Activated CD8-positive, alpha-beta memory T cell treated with anti-CD3 and anti-CD28 coated beads for 1 hour (primary cell): ENCODE results near the gene INTS3.
A peak's percentile ranks its signal among the peaks of the same experiment; 100 is the strongest.
"Not testable (repeated sequence)": the region's sequence is repeated elsewhere in the genome, so short reads cannot be mapped to it uniquely, and the experiment has no call there.

Source experiments
- DNase-seq, 2 donors: peaks; one replicate each; pipeline ENCODE4 v3.0.0-alpha.2; 2020; ENCODE audit warnings: low read depth in 1 of 2; ENCODE audit errors: extremely low read depth in 1 of 2

INTS3 gene

DNA sequence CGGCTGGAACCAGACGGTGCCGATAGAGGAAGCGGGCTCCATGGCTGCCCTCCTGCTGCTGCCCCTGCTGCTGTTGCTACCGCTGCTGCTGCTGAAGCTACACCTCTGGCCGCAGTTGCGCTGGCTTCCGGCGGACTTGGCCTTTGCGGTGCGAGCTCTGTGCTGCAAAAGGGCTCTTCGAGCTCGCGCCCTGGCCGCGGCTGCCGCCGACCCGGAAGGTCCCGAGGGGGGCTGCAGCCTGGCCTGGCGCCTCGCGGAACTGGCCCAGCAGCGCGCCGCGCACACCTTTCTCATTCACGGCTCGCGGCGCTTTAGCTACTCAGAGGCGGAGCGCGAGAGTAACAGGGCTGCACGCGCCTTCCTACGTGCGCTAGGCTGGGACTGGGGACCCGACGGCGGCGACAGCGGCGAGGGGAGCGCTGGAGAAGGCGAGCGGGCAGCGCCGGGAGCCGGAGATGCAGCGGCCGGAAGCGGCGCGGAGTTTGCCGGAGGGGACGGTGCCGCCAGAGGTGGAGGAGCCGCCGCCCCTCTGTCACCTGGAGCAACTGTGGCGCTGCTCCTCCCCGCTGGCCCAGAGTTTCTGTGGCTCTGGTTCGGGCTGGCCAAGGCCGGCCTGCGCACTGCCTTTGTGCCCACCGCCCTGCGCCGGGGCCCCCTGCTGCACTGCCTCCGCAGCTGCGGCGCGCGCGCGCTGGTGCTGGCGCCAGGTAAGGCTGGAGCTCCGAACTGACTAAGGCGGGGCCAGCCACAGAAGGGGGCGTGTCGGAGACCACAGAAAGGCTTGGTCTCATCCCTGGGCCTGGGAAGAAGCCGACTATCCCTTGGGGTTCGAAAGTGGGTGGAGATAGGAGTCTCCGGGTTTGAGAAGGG, 47.8 kb downstream of the INTS3 start:
- DNase-seq, result peak in 1 of 2 donors; percentile 55

GRCh38 chr1:153776352-153776751, 48.5 kb downstream of the INTS3 start:
- DNase-seq, result no peak

DNA sequence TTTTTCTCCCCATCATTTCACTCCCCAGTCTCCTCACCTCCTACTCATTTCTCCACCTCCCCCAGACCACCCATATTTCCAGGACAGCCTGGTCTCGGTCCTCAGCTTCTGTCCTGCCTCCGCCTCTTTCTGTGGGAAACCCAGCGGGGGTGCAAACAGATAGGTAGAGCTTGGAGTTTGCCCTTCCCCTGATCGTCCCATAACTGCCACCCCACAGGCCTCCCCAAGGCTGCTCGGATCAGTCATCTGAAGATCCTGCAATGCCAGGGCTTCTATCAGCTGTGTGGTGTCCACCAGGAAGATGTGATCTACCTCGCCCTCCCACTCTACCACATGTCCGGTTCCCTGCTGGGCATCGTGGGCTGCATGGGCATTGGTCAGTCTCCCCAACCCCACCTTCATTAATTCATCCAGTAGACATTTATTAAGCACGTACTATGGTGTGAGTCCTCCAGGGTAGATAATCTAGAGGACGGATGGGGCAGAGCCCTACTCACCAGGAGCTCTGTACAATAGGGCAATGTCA, 49.1 kb downstream of the INTS3 start:
- no peak for DNase-seq

DNA sequence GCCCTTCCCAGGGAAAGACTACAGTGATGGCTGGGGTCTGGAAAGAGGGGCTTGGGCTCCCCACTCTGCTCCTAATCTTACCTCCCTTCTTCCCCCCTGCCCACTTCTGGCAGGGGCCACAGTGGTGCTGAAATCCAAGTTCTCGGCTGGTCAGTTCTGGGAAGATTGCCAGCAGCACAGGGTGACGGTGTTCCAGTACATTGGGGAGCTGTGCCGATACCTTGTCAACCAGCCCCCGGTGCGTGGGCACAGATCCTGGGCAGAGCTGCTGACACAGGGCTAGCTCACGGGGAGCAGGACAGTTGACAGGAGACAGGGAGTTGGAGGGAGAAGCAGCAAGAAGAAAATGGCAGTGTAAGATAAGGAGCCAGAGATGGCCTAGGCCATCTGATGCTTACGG, 49.8 kb downstream of the INTS3 start:
- no peak for DNase-seq

DNA sequence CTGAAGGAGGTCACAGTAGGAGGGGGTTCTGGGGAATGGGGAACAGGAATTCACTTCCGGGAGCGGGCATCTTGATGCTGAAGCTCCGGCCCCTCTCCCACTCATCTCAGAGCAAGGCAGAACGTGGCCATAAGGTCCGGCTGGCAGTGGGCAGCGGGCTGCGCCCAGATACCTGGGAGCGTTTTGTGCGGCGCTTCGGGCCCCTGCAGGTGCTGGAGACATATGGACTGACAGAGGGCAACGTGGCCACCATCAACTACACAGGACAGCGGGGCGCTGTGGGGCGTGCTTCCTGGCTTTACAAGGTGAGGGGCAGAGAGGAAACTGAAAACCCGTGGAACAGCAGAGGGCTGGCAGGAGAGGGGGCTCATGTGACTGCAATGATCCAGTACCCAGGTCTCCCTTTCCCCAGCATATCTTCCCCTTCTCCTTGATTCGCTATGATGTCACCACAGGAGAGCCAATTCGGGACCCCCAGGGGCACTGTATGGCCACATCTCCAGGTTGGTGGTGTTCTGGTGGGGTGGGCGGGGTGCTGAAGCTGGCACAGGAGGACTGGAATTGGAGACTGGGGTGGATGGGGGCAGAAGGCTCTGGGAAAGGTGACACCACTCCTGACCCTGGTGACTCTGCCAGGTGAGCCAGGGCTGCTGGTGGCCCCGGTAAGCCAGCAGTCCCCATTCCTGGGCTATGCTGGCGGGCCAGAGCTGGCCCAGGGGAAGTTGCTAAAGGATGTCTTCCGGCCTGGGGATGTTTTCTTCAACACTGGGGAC, 50.4 kb downstream of the INTS3 start:
- DNase-seq, result no peak

GRCh38 chr1:153778824-153779519, 51.1 kb downstream of the INTS3 start:
- no peak for DNase-seq

DNA sequence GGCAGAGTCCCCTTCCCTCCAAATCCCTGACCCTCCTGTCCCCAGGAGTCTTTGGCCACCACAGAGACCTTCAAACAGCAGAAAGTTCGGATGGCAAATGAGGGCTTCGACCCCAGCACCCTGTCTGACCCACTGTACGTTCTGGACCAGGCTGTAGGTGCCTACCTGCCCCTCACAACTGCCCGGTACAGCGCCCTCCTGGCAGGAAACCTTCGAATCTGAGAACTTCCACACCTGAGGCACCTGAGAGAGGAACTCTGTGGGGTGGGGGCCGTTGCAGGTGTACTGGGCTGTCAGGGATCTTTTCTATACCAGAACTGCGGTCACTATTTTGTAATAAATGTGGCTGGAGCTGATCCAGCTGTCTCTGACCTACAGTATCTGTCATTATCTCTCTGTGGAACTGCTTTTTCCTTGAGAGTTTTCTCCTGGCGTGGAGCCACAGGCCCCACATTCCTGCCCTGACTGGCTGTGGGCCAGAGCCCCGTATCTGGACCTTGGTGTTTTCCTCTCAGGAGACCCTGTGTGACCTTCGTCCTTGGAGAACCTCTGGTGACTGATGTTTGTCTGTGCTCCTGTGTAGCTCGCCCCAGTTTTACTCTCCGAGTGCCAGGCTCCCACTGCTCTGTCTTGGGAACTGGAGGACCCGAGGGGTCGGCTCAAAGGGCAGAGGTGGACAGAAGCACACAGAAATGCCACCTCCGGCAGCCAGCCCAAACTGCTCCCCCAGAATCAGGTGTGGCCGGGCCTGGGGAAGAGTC, 52.1 kb downstream of the INTS3 start:
- DNase-seq, result no peak

GRCh38 chr1:153780551-153780950, 52.7 kb downstream of the INTS3 start:
- DNase-seq, result no peak

DNA sequence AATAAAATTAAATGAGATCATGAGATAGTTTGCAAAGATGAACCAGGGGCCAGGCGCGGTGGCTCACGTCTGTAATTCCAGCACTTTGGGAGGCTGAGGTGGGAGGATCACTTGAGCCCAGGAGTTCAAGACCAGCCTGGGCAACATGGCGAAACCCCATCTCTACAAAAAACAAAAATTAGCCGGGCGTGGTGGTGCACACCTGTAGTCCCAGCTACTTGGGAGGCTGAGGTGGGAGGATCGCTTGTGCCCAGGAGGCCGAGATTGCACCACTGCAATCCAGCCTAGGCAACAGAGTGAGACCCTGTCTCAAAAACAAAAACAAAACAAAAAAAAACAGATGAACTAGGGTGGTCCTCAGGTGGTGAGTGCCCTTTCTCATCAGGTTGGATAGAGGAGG, 54.8 kb downstream of the INTS3 start:
- DNase-seq, result not testable (repeated sequence)

DNA sequence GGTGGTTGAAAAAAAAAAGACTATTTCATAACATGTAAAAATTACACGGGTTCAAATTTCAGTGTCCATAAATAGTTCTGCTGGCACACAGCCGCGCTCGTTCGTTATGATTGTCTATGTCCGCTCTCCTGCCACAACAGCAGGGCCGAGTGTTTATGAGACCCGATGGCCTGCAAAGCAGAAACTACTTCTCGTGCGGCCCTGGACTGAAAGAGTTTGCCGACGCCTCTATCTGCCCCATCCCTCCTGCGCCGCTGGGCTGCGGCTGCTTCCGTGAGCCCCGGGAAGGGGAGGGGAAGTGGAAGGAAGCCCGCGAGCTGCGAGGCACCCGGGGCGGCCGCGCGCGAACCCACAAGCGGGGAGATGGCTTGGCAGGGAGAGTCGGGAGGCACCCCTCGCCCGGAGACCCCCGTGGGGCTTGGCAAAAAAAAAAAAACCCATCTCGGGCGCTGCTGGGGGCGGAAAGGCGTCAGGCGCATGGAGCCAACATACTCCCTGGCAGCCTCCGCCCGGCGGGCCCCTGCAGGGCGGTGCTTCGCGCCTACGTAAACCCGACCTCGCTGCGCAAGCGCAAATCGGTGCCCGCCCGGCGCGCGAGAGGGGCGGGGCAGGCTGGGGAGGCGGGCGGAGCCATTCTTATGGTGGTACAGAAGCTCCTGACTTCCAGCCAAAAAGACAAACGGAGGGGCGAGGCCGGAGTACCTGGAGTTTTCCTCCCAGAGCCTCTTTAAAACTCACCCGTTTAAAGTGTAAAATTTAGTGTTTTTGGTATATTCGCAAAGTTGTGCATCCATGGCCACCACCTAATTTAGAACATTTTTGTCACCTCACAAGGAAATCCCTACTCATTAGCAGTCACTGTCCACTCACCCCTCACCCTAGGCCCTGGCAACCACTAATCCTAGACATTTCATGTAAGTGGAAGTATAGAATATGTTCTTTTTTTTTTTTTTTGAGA, 55.7 kb downstream of the INTS3 start:
- DNase-seq, result peak; percentile 60 to 87

DNA sequence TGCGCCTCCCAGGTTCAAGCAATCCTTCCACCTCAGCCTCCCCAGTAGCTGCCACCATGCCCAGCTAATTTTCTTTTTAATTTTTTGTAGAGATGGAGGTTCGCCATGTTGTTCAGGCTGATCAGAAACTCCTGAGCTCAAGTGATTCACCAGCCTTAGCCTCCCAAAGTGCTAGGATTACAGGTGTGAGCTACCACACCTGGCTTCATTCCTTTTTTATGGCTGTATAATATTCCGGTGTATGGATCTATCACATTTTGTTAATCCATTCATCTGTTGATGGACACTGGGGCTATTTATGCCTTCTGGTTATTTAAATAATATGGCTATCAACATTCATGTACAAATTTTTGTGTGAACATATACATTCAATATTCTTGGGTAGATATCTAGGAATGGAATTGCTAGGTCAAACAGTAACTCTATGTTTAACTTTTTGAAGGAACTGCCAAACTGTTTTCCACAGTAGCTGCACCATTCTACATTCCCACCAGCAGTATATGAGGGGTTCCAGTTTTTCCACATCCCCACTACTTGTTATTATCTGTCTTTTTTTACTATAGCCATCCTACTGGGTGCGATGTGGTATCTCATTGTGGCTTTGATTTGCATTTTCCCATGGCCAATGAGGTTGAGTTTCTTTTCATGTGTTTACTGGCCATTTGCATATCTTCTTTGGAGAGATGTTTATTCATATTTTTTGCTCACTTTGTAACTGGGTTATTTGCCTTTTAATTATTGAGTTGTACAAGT, 58.4 kb downstream of the INTS3 start:
- no peak for DNase-seq

DNA sequence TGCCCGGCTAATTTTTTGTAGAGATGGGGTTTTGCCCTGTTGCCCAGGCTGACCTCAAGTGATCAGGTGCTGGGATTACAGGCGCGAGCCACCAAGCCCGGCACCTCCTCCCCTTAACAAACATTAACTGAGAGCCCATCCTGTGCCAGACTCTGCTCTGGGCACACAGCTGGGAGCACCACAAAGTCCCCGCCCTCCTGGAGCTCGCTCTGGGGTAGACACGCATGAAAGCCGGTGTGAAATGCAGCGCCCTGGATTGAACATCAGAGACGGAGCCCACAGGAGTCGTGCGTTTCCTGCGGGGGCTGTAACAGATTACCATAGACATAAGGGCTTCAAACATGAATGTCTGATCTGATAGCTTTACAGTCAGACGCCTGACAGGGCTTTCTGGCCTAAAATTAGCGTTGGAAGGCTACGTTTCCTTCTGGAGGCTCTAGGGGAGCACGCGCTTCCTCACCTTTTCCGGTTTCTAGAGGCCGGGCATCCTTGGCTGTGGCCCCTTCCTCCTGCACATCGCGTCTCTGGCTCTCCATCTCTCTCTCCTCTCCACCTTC, 61.7 kb downstream of the INTS3 start:
- no peak for DNase-seq

GRCh38 chr1:153790313-153790965, 62.6 kb downstream of the INTS3 start:
- no peak for DNase-seq

- DNase-seq, result no peak
Measured at GRCh38 chr1:153790966-153791647, 63.3 kb downstream of the INTS3 start.

GRCh38 chr1:153791648-153792253, 63.9 kb downstream of the INTS3 start:
- no peak for DNase-seq

GRCh38 chr1:153792631-153793041, 64.8 kb downstream of the INTS3 start:
- DNase-seq, result no peak
